ENCODE measurements around the gene SUSD5.

SUSD5 gene

DNA sequence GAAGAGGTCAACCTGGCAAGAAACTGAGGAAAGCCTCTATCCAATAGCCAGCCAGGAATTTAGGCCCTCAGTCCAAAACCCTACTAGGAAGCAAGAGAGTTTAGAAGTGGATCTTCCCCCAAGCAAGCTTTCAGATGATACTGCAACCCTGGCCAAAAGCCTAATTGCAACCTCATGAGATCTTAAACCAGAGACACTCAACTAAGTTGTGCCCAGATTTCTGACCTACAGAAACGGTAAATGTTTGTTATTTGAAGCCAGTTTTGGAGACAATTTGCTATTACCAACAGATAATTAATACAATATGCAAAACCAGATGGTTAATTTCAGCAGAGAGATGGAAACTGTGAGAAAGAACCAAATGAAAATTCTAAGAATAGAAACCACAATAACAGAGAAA, 21.7 kb upstream of the SUSD5 start:
- H3K27me3 ChIP-seq (ENCODE audit: control insufficient read depth, insufficient read depth, low read length), result no peaks in the 10 kb centered on the region
- H3K79me2 ChIP-seq, result no peaks in the 10 kb centered on the region
- H3K9ac ChIP-seq, result no peak overlapping the region
- H3K4me2 ChIP-seq (ENCODE audit: low read length), result no peak overlapping the region
- no peaks in the 10 kb centered on the region for H3K36me3 ChIP-seq (ENCODE audit: control insufficient read depth, insufficient read depth, low read length)
- H2AFZ ChIP-seq, result no peak overlapping the region
- H3K4me1 ChIP-seq, result no peaks in the 10 kb centered on the region
- H3K4me3 ChIP-seq (ENCODE audit: low read depth, low read length), result no peak overlapping the region
- no peaks in the 10 kb centered on the region for H3K9me3 ChIP-seq (ENCODE audit: control insufficient read depth, low read length)
- TF ChIP-seq, protein P1, sequence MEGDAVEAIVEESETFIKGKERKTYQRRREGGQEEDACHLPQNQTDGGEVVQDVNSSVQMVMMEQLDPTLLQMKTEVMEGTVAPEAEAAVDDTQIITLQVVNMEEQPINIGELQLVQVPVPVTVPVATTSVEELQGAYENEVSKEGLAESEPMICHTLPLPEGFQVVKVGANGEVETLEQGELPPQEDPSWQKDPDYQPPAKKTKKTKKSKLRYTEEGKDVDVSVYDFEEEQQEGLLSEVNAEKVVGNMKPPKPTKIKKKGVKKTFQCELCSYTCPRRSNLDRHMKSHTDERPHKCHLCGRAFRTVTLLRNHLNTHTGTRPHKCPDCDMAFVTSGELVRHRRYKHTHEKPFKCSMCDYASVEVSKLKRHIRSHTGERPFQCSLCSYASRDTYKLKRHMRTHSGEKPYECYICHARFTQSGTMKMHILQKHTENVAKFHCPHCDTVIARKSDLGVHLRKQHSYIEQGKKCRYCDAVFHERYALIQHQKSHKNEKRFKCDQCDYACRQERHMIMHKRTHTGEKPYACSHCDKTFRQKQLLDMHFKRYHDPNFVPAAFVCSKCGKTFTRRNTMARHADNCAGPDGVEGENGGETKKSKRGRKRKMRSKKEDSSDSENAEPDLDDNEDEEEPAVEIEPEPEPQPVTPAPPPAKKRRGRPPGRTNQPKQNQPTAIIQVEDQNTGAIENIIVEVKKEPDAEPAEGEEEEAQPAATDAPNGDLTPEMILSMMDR (IDR thresholded peaks at IDR 0.05), result no peak
- H3K27ac ChIP-seq, result no peak overlapping the region

DNA sequence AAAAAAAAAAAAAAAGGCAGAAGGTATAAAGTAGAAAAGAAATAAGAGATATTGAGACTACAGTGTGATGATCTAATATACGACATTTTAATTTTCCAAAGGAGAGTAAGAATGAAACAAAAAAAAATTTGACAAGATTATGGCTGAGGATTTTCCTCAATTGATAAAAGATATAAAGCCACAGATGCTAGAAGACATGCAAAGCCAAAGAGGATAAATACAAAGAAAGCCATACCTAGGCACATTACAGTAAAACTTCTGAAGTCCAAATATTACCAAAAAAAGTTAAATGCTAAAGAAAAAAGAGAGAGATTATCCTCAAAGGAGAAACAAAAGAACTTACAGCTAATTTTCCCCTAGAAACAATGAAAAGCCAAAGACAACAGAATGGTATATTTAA, 20.3 kb upstream of the SUSD5 start:
- H3K27ac ChIP-seq, result no peak overlapping the region
- no peak overlapping the region for H3K4me2 ChIP-seq (ENCODE audit: low read length)
- H3K4me1 ChIP-seq, result no peaks in the 10 kb centered on the region
- no peaks in the 10 kb centered on the region for H3K36me3 ChIP-seq (ENCODE audit: control insufficient read depth, insufficient read depth, low read length)
- no peak overlapping the region for H2AFZ ChIP-seq
- H3K79me2 ChIP-seq, result no peaks in the 10 kb centered on the region
- TF ChIP-seq, protein P1 (IDR thresholded peaks at IDR 0.05), result no peak
- no peak overlapping the region for H3K9ac ChIP-seq
- H3K4me3 ChIP-seq (ENCODE audit: low read depth, low read length), result no peak overlapping the region
- H3K9me3 ChIP-seq (ENCODE audit: control insufficient read depth, low read length), result no peaks in the 10 kb centered on the region
- no peaks in the 10 kb centered on the region for H3K27me3 ChIP-seq (ENCODE audit: control insufficient read depth, insufficient read depth, low read length)

DNA sequence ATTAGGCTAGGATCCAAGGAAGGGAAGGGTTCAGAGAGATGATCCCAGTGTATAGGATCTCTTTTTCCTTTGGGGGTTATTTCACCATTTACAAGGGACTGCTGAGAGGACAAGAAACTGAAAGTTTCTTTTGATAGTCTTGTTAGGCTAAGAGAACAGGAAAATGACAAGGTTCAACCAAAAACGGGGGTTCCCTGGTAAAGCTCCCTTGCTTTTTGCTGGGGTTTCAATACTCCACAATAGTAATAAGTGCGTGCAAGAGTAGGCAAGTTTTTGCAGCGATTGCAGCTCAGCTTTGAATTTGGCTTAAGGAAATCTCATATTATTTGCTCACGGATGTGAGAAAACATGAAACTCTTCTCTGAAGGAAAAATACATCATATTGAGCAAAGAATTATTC, 18.8 kb upstream of the SUSD5 start:
- Histone ChIP-seq H3K9me3 (ENCODE audit: control insufficient read depth, low read length) (no peaks in the 10 kb centered on the region), H3K27me3 (ENCODE audit: control insufficient read depth, insufficient read depth, low read length) (no peaks in the 10 kb centered on the region), H3K79me2 (no peaks in the 10 kb centered on the region), H3K4me1 (no peaks in the 10 kb centered on the region), H3K4me3 (ENCODE audit: low read depth, low read length) (no peak overlapping the region), H3K9ac (no peak overlapping the region), H3K27ac (no peak overlapping the region), H3K4me2 (ENCODE audit: low read length) (no peak overlapping the region), H2AFZ (no peak overlapping the region), H3K36me3 (ENCODE audit: control insufficient read depth, insufficient read depth, low read length) (no peaks in the 10 kb centered on the region)
- TF ChIP-seq, protein P1 (IDR thresholded peaks at IDR 0.05), result no peak

DNA sequence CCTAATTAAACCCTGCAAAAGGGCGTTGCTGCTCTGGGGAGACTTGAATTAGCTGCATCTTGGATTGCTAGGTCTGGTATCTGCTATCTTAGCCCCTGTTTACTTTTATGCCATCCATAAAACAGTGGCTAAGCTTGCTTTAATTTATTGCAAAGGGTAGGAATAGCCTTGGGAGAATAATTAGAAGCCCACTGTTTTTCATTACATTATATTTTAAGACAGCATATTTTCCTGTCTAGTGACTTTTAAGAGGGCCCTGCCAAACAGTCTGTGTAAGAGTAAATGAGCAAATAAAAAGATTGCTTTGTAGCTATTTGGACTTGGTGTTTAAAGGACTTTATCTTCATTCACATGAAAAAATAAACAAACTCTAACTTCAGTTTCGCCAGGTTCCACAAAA, 17.4 kb upstream of the SUSD5 start:
- Histone ChIP-seq H3K27me3 (ENCODE audit: control insufficient read depth, insufficient read depth, low read length) (no peaks in the 10 kb centered on the region), H3K4me1 (no peaks in the 10 kb centered on the region), H3K36me3 (ENCODE audit: control insufficient read depth, insufficient read depth, low read length) (no peaks in the 10 kb centered on the region), H3K4me3 (ENCODE audit: low read depth, low read length) (no peak overlapping the region), H3K79me2 (no peaks in the 10 kb centered on the region), H3K27ac (no peak overlapping the region), H2AFZ (no peak overlapping the region), H3K9ac (no peak overlapping the region), H3K4me2 (ENCODE audit: low read length) (no peak overlapping the region), H3K9me3 (ENCODE audit: control insufficient read depth, low read length) (no peaks in the 10 kb centered on the region)
- TF ChIP-seq, protein P1 (IDR thresholded peaks at IDR 0.05), result no peak

DNA sequence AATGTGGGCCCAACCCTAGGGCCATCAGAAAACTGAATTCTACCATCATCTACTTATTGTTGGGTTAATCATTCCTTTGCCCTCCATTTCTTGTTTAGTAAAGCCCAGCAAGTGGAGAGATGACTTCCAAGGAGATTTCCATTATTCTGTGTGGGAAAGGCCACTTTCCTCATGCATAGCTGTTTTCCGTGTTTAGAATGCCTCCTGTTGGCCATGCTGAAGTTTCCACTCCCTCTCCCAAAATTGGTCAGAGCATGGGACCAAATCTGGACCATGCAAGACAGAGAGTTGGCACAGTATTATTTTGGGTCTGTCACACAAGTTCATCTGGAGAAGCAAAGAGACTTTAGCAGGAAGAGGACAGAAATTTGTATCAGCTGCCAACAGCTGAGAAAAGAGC, 15.3 kb upstream of the SUSD5 start:
- Histone ChIP-seq H3K4me2 (ENCODE audit: low read length) (no peak overlapping the region), H3K27ac (no peak overlapping the region), H3K4me1 (no peaks in the 10 kb centered on the region)

More for the DNA sequence above, 15.3 kb upstream of the SUSD5 start:
- H3K36me3 ChIP-seq (ENCODE audit: control insufficient read depth, insufficient read depth, low read length), result no peaks in the 10 kb centered on the region
- no peak overlapping the region for H3K9ac ChIP-seq
- no peaks in the 10 kb centered on the region for H3K79me2 ChIP-seq
- no peak overlapping the region for H2AFZ ChIP-seq
- TF ChIP-seq, protein P1 (IDR thresholded peaks at IDR 0.05), result no peak
- no peaks in the 10 kb centered on the region for H3K27me3 ChIP-seq (ENCODE audit: control insufficient read depth, insufficient read depth, low read length)
- H3K9me3 ChIP-seq (ENCODE audit: control insufficient read depth, low read length), result no peaks in the 10 kb centered on the region
- no peak overlapping the region for H3K4me3 ChIP-seq (ENCODE audit: low read depth, low read length)
